ENCODE measurements around the gene UVSSA.
A peak's percentile ranks its signal among the peaks of the same experiment; 100 is the strongest.

The UVSSA gene

GRCh38 chr4:1351854-1352566 is 5.0 kb downstream of the UVSSA start:
- DNase-seq (ENCODE audit: low read depth), result peak; percentile 85
- TF ChIP-seq MYC (IDR thresholded peaks at IDR 0.05; ENCODE audit: low read depth, low read length) (0 out of 2 replicates have a peak, but pooled peaks have one; percentile 38), POLR2A (IDR thresholded peaks at IDR 0.05; ENCODE audit: extremely low read depth, insufficient read length) (no peak), CTCF (IDR thresholded peaks at IDR 0.05; ENCODE audit: low read depth, low read length) (peak; percentile 89), MAX (IDR thresholded peaks at IDR 0.05; ENCODE audit: low read depth, low read length) (peak; percentile 68)
- no peak overlapping the region for H3K4me3 ChIP-seq (ENCODE audit: low read depth, low read length)

- no peak overlapping the region for H3K4me3 ChIP-seq (ENCODE audit: low read depth, low read length)
- TF ChIP-seq MYC (IDR thresholded peaks at IDR 0.05; ENCODE audit: low read depth, low read length), result no peak
- TF ChIP-seq CTCF (IDR thresholded peaks at IDR 0.05; ENCODE audit: low read depth, low read length), result no peak
- TF ChIP-seq MAX (IDR thresholded peaks at IDR 0.05; ENCODE audit: low read depth, low read length), result no peak
- no peak for TF ChIP-seq POLR2A (IDR thresholded peaks at IDR 0.05; ENCODE audit: extremely low read depth, insufficient read length)
- DNase-seq (ENCODE audit: low read depth), result no peak
Measured at GRCh38 chr4:1352567-1352900, 5.5 kb downstream of the UVSSA start.

GRCh38 chr4:1353186-1354055 is 6.4 kb downstream of the UVSSA start:
- no peak overlapping the region for H3K4me3 ChIP-seq (ENCODE audit: low read depth, low read length)
- no peak for TF ChIP-seq POLR2A (IDR thresholded peaks at IDR 0.05; ENCODE audit: extremely low read depth, insufficient read length)
- no peak for TF ChIP-seq CTCF (IDR thresholded peaks at IDR 0.05; ENCODE audit: low read depth, low read length)
- TF ChIP-seq MAX (IDR thresholded peaks at IDR 0.05; ENCODE audit: low read depth, low read length), result no peak
- no peak for TF ChIP-seq MYC (IDR thresholded peaks at IDR 0.05; ENCODE audit: low read depth, low read length)
- no peak for DNase-seq (ENCODE audit: low read depth)

- peak; percentile 52 for DNase-seq (ENCODE audit: low read depth)
- no peak for TF ChIP-seq POLR2A (IDR thresholded peaks at IDR 0.05; ENCODE audit: extremely low read depth, insufficient read length)
- peak; percentile 22 for TF ChIP-seq CTCF (IDR thresholded peaks at IDR 0.05; ENCODE audit: low read depth, low read length)
- no peak for TF ChIP-seq MAX (IDR thresholded peaks at IDR 0.05; ENCODE audit: low read depth, low read length)
- no peak for TF ChIP-seq MYC (IDR thresholded peaks at IDR 0.05; ENCODE audit: low read depth, low read length)
- no peak overlapping the region for H3K4me3 ChIP-seq (ENCODE audit: low read depth, low read length)
Measured at GRCh38 chr4:1354136-1354982, 7.4 kb downstream of the UVSSA start.

GRCh38 chr4:1354983-1355275 is 7.9 kb downstream of the UVSSA start:
- no peak overlapping the region for H3K4me3 ChIP-seq (ENCODE audit: low read depth, low read length)
- TF ChIP-seq MAX (IDR thresholded peaks at IDR 0.05; ENCODE audit: low read depth, low read length) (no peak), POLR2A (IDR thresholded peaks at IDR 0.05; ENCODE audit: extremely low read depth, insufficient read length) (no peak), MYC (IDR thresholded peaks at IDR 0.05; ENCODE audit: low read depth, low read length) (no peak), CTCF (IDR thresholded peaks at IDR 0.05; ENCODE audit: low read depth, low read length) (no peak)
- DNase-seq (ENCODE audit: low read depth), result no peak

Measured in NB4 (cell line).